NCI-H1105 treated with DMSO at 0.1 percent for 48 hours (cell line): ENCODE measurements around the gene SLC13A1.
A peak's percentile ranks its signal among the peaks of the same experiment; 100 is the strongest.
"Not testable (repeated sequence)": the region's sequence is repeated elsewhere in the genome, so short reads cannot be mapped to it uniquely, and the experiment has no call there.

Experiments
- DNase-seq: peaks from one replicate; lab custom pipeline; 2025; lab: John Stamatoyannopoulos, UW

SLC13A1 gene

GRCh38 chr7:123199883-123200282 lies at the start of gene SLC13A1:
TSS of gene SLC13A1 (minus strand) at chr7:123199969. CDS start at chr7:123199946, 23 bp downstream.
- DNase-seq, result no peak

GRCh38 chr7:123244768-123245167 lies 45.0 kb upstream of the SLC13A1 start:
- no peak for DNase-seq

GRCh38 chr7:123242467-123243092 lies 42.8 kb upstream of the SLC13A1 start:
- no peak for DNase-seq

- peak; percentile 48 for DNase-seq
These were observed 42.0 kb upstream of the SLC13A1 start for GRCh38 chr7:123241809-123242208.

GRCh38 chr7:123231021-123232000 lies 31.5 kb upstream of the SLC13A1 start:
- no peak for DNase-seq

GRCh38 chr7:123230603-123231002 lies 30.8 kb upstream of the SLC13A1 start:
- DNase-seq, result no peak

- DNase-seq, result no peak
These were observed 30.4 kb upstream of the SLC13A1 start for GRCh38 chr7:123230147-123230546.

- DNase-seq, result no peak
These were observed 29.7 kb upstream of the SLC13A1 start for GRCh38 chr7:123229426-123229825.

GRCh38 chr7:123227666-123228065 lies 27.9 kb upstream of the SLC13A1 start:
- not testable (repeated sequence) for DNase-seq

GRCh38 chr7:123220396-123220795 lies 20.6 kb upstream of the SLC13A1 start:
- DNase-seq, result no peak

- DNase-seq, result no peak
These were observed 19.1 kb upstream of the SLC13A1 start for GRCh38 chr7:123218866-123219265.

GRCh38 chr7:123216825-123217224 lies 17.1 kb upstream of the SLC13A1 start:
- no peak for DNase-seq

- DNase-seq, result no peak
These were observed 15.6 kb upstream of the SLC13A1 start for GRCh38 chr7:123215350-123215749.

- DNase-seq, result no peak
These were observed 11.8 kb upstream of the SLC13A1 start for GRCh38 chr7:123211545-123211944.

- DNase-seq, result no peak
These were observed 11.2 kb upstream of the SLC13A1 start for GRCh38 chr7:123210986-123211385.

- no peak for DNase-seq
These were observed 10.0 kb upstream of the SLC13A1 start for GRCh38 chr7:123209786-123210185.

- no peak for DNase-seq
These were observed 9.0 kb upstream of the SLC13A1 start for GRCh38 chr7:123208793-123209192.

GRCh38 chr7:123204206-123204835 lies 4.6 kb upstream of the SLC13A1 start:
- DNase-seq, result no peak

- no peak for DNase-seq
These were observed 2.1 kb upstream of the SLC13A1 start for GRCh38 chr7:123201901-123202300.

- DNase-seq, result no peak
These were observed 809 bp downstream of the SLC13A1 start for GRCh38 chr7:123198668-123199652.

GRCh38 chr7:123198111-123198510 lies 1.7 kb downstream of the SLC13A1 start:
- no peak for DNase-seq
